D721Med (cell line): Measurements from ENCODE around the gene BICD2.

ENCODE experiments used
- DNase-seq: peaks from one replicate; pipeline ENCODE4 v3.0.0; 2011; ENCODE audit warnings: low spot score; ENCODE audit not compliant: insufficient read length
- FAIRE-seq: peaks from 2 replicates; lab custom pipeline; 2011; peaks lifted over from hg19 to GRCh38; lab: Jason Lieb, UNC
- CTCF ChIP-seq: IDR thresholded peaks from 2 replicates; pipeline ENCODE4 v1.5.1; 2012; ENCODE audit warnings: mild to moderate bottlenecking, control low read depth; ENCODE audit not compliant: insufficient read depth; ENCODE audit errors: missing control alignments

BICD2 gene

DNA sequence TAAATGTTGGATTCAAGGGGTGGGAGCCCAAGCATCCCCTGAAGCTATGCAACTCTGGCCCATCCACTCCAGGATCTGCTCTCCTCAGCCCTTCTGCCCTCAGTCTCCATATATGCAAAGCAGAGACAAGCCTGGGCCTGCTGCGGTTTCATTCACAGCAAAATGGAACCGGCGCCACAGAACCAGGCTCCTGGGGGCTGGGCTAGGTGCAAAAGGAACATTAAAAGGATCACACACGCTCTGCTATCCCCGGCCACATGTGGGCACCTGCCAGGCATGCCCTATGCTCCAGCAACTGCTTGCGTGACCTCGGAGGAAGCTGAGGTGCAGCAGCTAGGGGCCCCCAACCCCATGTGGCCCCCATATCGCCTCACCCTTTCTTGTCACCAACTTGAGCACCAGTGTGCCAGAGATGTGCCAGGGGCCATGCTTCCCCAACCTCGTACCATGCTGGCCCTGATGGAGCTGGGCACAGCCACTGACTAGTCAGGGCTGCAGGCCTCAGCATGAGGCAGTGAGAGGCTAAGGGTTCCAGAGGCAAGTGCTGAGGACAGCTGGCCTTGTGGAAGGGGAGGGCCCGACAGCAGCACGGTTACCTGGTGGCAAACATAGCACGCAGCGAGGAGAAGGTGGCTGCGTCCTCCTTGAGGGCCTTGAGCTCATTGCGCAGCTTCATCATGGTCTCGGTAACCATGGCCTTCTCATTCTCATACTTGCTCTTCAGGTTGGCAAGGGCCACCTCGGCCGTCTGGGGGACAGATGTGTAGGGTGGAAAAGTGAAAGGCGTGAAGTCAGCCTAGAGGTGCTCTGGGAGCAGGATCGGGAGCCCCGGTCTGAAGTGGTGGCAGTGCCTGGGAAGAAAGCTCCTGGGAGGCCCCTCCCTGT is 47.2 kb downstream of the BICD2 start:
- FAIRE-seq (no peak), DNase-seq (no peak)
- no peak for TF ChIP-seq CTCF

DNA sequence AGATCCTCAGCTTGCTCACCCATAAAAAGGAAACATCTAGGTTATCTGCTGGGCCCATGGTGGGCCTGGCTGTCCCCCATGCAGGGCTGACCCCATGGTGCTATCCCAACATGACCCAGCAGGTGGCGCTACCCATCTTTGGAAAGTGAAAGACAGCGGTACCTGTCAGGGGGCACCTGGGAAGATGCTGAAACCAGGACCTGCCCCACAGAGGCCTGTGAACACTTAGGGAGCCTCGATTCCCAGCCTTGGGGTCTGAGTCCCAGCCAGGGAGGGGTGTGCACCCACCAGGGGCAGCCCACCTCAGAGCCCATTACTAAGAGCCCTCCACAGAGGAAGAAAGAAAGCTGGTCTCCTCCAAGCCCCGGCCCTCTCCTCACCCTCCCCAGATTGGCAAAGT is 48.1 kb downstream of the BICD2 start:
- peak; percentile 81 for TF ChIP-seq CTCF
- DNase-seq (peak; percentile 77), FAIRE-seq (no peak)

DNA sequence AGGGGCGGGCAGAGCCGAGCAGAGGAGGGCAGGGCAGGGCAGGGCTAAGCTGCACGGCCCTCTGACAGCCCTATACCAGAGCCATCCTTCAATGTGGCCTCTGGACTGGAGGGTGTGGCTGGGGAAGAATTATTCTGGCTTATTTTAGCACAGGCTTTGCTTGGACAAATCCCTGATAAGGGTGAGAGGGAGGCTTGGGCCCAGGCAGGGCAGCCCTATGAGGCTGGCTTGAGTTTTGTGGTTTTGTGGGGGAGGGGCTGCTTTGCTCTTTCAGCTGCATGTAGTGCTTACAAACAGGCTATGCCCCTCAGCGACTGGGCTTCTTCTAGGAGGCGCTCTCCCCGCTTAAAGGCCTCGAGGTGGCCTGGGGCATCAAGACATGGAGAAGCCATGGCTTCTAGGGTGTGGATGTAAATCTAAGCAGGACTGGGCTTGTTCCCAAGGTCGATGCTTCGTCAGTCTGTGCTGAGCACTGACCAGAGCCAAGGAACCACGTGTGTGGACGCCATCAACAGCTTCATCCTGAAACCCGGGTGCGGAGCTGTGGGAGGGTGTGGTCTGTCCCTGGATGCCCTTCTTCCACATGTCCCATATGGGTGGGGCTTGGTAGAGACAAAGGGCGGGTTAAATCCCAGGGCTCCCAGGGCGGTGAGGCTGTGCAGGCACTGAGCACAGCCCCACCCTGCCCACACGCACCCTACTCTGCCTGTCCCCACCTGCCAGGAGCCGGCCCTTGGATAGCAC is 49.0 kb downstream of the BICD2 start:
- FAIRE-seq, result no peak
- no peak for DNase-seq
- TF ChIP-seq CTCF, result no peak

DNA sequence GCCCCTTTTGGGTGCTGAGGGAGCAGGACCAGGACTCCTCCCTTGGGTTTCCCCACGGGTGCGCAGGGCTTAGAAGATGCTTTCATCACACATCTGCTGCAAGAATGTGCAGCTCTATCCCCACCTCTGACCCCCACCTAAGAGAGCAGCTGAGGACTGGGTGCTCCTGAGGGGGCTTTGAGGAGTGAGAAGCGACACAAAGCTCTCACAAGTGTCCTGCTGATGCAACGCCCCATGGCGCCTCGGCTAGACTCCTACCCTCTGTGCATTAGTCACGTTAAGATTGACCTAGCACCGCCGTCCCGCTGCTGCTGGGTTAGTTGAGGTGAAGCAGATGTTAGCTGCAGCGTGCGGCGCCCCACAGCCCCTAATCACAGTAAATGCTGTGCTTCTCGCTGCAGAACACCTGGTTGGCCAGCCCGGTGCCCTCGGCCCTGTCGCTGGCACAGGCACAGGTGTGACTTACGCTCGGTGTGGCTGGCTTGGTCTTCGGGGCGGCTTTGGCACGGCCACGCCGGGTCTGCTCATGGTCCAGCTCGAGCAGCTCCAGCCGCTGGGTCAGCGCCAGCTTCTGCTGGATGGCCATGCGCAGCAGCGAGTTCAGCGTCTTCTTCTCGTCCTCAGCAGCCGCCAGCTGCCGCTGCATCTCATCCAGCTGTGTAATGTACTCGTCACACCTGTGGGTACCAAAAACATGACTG is 49.7 kb downstream of the BICD2 start:
- no peak for DNase-seq
- no peak for TF ChIP-seq CTCF
- no peak for FAIRE-seq

DNA sequence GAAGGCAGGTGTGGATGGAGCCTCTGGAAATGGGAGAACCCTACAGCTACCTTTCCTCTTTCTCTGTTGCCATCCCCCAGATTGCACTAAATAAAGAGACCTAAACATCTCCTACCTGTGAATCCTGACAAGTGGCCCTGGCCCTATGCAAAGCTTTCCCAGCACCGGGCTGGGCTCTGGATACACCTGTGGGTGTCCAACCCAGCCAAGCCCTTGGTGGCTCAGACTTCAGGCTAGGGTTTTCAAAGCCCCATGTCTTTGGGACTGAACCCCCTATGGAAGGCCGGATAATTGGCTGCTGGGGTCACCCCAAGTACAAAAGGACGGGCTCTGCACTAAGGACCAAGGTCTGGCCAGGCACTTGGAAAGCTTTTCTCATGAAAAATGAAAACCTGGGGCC is 50.6 kb downstream of the BICD2 start:
- no peak for FAIRE-seq
- no peak for TF ChIP-seq CTCF

DNA sequence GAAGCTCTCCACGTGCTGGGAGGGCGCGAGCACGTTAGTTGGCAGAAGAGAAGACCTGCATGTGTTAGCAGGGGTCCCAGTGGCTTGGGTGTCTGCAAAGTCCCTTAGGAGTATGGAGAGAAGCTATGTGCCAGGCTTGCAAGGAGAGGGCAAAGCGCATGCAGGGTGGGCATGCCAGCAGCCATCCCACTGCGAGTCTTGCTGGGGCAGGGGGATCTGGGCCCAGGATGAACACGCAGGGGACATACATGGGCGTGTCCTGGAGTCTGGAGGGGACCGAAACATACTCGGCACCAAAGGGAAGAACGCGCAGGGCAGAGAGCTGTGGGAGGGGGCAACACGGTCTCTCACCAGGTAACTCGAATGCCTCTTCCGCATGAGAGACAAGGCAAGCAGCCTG is 51.1 kb downstream of the BICD2 start:
- no peak for TF ChIP-seq CTCF
- FAIRE-seq, result no peak
- DNase-seq, result no peak

More for the DNA sequence above, 50.6 kb downstream of the BICD2 start:
- DNase-seq, result no peak
